ENCODE data around the gene DNAH8. TPM values are rescaled to one million over a fixed set of nuclear protein-coding genes. Genes with fewer than 3 reads are reported as not detected.

DNAH8 gene
- under 1 TPM; 0.03 to 0.05 TPM for total RNA-seq

- Mint-ChIP-seq H3K27ac (peak within 1 kb of the TSS; percentile 91), H3K9me3 (peaks cover under 1% of the 10 kb centered on the region), H3K4me3 (peak within 1 kb of the TSS; percentile 22), H3K4me1 (peaks cover 40% of the 10 kb centered on the region), H3K36me3 (ENCODE audit: low read depth) (peaks cover 12% of the 10 kb centered on the region), H3K27me3 (peaks cover 26% of the 10 kb centered on the region)
- ChIA-PET CTCF (interaction anchor here (1.3 to 3.0 kb wide), 2 partner anchors 9 to 12 kb away, joined by 6 to 19 read pairs; partner anchors contain the start of gene GLO1), POLR2A (interaction anchor here (1.0 to 4.0 kb wide), 7 partner anchors 10 to 1017 kb away, joined by 3 to 80 read pairs (median 4); partner anchors contain the start of genes BTBD9, GLO1, MDGA1 and ZFAND3)
- DNase-seq: no peak
Measured at GRCh38 chr6:38715016-38715689, at the start of gene DNAH8. Gene DNAH8 (plus strand): TSS chr6:38715311. CDS start chr6:38722810, 7,499 bp downstream.

- peaks cover 38% of the 10 kb centered on the region for H3K4me1 Mint-ChIP-seq
- CTCF ChIA-PET: interaction anchor here (0.8 to 1.3 kb wide), 2 partner anchors 10 to 64 kb away, joined by 3 to 4 read pairs; no protein-coding TSS in a partner anchor
Measured at GRCh38 chr6:38671885-38672467, 43.1 kb upstream of the DNAH8 start.

DNA sequence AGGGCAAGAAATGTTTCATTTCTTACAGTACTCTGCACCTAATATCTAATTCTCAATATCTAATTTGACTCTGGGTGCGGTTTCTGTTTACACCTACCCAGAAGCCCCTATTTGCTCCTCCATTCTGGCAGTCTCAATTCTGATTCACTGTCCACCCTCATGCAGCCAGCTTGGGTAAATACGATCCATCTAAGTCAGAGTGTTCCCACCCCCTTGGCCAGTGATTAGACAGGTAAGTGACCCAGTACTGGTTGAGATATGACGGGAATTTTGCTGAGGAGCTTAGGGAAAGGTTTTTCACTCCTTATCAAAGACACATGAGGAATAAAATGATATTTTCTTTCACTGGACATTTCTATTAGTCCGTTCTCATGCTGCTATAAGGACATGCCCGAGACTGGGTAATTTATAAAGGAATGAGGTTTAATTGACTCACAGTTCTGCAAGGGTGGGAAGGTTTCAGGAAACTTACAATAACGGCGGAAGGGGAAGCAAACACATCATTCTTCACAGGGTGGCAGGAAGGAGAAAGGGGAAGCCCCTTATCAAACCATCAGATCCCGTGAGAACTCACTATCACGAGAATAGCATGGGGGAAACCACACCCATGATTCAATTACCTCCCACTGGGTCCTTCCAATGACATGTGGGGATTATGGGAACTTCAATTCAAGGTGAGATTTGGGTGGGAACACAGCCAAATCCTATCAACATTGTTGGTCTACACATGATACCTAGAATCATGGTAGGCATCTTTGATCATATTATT is 41.5 kb upstream of the DNAH8 start:
- ChIA-PET CTCF (interaction anchor here (0.6 to 1.3 kb wide), 4 partner anchors 14 to 62 kb away, joined by 3 to 4 read pairs (median 4); no protein-coding TSS in a partner anchor), POLR2A (interaction anchor here (1.2 kb wide), 1 partner anchor 40 kb away, joined by 4 read pairs; no protein-coding TSS in a partner anchor)
- Mint-ChIP-seq H3K27me3 (no peaks in the 10 kb centered on the region), H3K27ac (no peak overlapping the region), H3K9me3 (peaks cover 2% of the 10 kb centered on the region), H3K36me3 (ENCODE audit: low read depth) (peaks cover 46% of the 10 kb centered on the region), H3K4me1 (peaks cover 51% of the 10 kb centered on the region), H3K4me3 (no peak overlapping the region)
- DNase-seq: no peak

More at GRCh38 chr6:38671885-38672467, 43.1 kb upstream of the DNAH8 start:
- peaks cover 35% of the 10 kb centered on the region for H3K36me3 Mint-ChIP-seq (ENCODE audit: low read depth)
- H3K27me3 Mint-ChIP-seq: no peaks in the 10 kb centered on the region
- H3K9me3 Mint-ChIP-seq: peaks cover 2% of the 10 kb centered on the region
- POLR2A ChIA-PET: interaction anchor here (1.2 kb wide), 1 partner anchor 42 kb away, joined by 4 read pairs; no protein-coding TSS in a partner anchor
- DNase-seq: peak; percentile 31
- H3K27ac Mint-ChIP-seq: no peak overlapping the region
- no peak overlapping the region for H3K4me3 Mint-ChIP-seq

DNA sequence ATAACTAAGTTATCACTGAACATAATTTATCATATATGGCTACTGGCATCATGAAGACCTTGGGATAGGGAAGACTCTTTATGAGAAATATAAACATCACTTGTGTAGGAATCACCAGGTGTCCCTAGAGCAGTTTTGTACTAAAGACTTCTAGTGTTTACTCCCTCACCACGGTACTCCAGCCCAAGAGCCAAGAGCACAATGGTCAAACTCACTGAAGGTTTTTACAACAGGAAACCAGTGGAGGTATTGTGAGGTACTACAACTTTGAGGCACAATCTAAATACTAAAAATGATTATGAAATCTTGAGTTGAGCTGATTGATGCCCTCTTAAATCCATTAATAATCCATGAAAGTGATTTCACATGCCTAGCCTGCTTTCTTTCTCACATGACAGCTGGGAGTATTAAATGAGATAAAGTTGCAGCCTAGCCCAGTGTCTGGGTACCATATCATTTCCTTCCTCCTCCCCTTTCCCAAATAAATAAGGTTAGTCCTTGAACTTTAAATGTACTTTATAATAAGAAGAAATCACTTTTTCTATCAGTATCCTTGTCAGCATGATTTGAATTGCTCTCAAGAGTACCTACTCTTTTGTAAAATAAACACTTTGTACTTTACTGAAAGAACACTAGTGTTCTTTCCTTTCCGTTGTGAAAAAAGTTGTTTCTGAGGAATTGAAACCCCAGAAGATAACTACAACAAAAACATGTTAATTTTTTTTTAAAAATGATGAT is 38.7 kb upstream of the DNAH8 start:
- no peaks in the 10 kb centered on the region for H3K27me3 Mint-ChIP-seq
- ChIA-PET CTCF (no interaction called here), POLR2A (no interaction called here)
- H3K4me3 Mint-ChIP-seq: no peak overlapping the region
- H3K36me3 Mint-ChIP-seq (ENCODE audit: low read depth): peaks cover 60% of the 10 kb centered on the region
- no peak overlapping the region for H3K27ac Mint-ChIP-seq
- no peak for DNase-seq
- peaks cover 2% of the 10 kb centered on the region for H3K9me3 Mint-ChIP-seq
- peaks cover 54% of the 10 kb centered on the region for H3K4me1 Mint-ChIP-seq

DNA sequence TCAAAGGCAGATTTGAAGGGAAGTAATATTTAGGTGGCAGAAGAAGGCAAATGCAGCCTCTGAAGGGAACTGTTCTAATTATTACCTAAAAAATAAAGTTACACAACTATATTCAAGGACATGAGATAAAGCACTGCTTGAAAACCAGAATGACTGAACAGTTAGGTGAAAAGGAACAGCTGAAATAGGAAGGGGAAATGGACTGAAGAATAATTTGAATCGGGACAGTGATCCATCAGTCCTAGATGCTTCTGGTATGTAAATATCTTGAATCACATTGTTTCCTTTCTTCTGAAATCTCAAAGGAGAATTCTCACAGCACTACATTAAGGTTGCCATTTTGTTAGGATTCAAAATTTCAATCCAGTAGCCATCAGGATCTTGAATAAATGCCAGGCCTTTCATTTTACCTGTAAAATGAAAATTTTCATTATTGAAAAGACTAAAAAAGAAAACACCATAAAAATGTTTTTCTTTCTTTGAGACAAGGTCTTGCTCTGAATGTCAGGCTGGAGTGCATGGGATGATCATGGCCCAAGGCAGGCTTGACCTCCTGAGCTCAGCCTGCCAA is 38.1 kb upstream of the DNAH8 start:
- Mint-ChIP-seq H3K36me3 (ENCODE audit: low read depth) (peaks cover 66% of the 10 kb centered on the region), H3K27ac (no peak overlapping the region), H3K4me1 (peaks cover 52% of the 10 kb centered on the region), H3K27me3 (no peaks in the 10 kb centered on the region), H3K9me3 (peaks cover 2% of the 10 kb centered on the region), H3K4me3 (no peak overlapping the region)
- ChIA-PET POLR2A (no interaction called here), CTCF (no interaction called here)
- DNase-seq: no peak

DNA sequence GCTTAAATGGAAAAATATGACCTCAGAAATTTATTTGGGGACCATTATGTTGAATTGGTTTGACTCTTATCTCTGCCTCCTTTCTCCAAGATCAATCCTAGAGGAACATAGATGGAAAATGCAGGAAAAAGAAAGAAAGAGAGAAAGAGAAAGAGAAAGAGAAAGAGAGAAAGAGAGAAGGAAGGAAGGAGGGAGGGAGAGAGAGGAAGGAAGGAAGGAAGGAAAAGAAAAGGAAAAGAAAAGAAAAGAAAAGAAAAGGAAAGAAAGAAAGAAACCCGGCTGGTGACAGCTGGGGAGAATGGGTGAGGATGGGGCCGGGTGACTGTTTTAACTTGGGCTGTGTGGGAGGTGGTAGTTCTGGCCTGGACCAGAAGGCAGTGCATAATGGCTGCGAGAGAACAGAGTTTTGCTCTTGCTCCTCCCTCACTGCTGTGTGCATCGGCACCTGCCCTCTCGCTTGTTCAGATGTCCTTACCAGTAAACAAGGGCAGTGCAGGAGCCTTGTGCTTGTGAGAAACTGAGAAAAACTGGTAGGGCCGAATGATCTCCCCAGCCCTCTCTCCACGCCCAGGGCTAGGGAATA is 36.8 kb upstream of the DNAH8 start:
- ChIA-PET POLR2A (no interaction called here), CTCF (no interaction called here)
- DNase-seq: no peak
- Mint-ChIP-seq H3K27ac (no peak overlapping the region), H3K36me3 (ENCODE audit: low read depth) (peaks cover 69% of the 10 kb centered on the region), H3K4me3 (no peak overlapping the region), H3K27me3 (no peaks in the 10 kb centered on the region), H3K4me1 (peaks cover 45% of the 10 kb centered on the region), H3K9me3 (peaks cover 2% of the 10 kb centered on the region)

DNA sequence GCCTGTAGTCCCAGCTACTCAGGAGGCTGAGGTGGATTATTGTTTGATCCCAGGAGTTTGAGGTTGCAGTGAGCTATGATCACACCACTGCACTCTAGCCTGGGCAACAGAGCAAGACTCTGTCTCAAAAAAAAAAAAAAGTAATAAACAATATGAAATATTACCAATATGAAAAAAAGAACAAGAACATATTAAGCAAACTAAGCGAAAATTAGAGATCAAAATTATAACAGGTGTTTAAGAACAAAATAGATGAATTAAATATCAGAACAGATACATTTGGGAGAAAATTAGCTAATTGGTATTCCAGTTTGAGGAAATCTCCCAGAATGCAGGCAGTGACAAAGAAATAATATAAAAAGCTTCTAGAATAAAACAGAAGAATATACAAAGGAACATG is 35.4 kb upstream of the DNAH8 start:
- DNase-seq: no peak
- Mint-ChIP-seq H3K4me1 (peaks cover 31% of the 10 kb centered on the region), H3K4me3 (no peak overlapping the region), H3K27me3 (no peaks in the 10 kb centered on the region), H3K36me3 (ENCODE audit: low read depth) (peaks cover 65% of the 10 kb centered on the region), H3K9me3 (no peaks in the 10 kb centered on the region), H3K27ac (no peak overlapping the region)
- ChIA-PET POLR2A (interaction anchor here (0.9 kb wide), 1 partner anchor 23 kb away, joined by 4 read pairs; the partner anchor contains the start of gene GLO1), CTCF (no interaction called here)

GRCh38 chr6:38681850-38682249 is 33.3 kb upstream of the DNAH8 start:
- H3K4me3 Mint-ChIP-seq: no peak overlapping the region
- POLR2A ChIA-PET: no interaction called here
- peaks cover 22% of the 10 kb centered on the region for H3K4me1 Mint-ChIP-seq
- DNase-seq: no peak
- H3K27me3 Mint-ChIP-seq: no peaks in the 10 kb centered on the region
- CTCF ChIA-PET: interaction anchor here (0.9 to 1.0 kb wide), 2 partner anchors 9 to 21 kb away, joined by 3 to 5 read pairs; partner anchors contain the start of gene GLO1
- peaks cover 52% of the 10 kb centered on the region for H3K36me3 Mint-ChIP-seq (ENCODE audit: low read depth)
- H3K27ac Mint-ChIP-seq: no peak overlapping the region
- no peaks in the 10 kb centered on the region for H3K9me3 Mint-ChIP-seq

DNA sequence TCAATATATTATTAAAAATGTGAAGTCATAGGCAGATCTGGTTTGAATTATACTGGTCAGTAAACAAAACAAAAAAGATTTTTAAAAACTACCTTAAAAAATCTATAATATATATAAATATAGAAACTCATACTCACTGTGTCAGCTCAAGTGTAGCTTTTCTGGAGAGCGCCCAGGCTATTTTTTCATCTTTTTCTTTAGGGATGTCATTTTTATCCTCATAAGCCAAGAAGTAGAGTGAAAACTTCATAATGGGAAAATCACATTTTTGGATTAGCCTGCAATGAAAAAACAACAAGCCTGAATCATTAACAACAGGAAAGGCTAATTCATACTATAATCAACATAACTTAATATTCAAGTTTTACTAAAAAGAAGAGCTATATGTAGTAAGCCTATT is 30.9 kb upstream of the DNAH8 start:
- H3K27me3 Mint-ChIP-seq: no peaks in the 10 kb centered on the region
- DNase-seq: no peak
- H3K4me3 Mint-ChIP-seq: no peak overlapping the region
- H3K9me3 Mint-ChIP-seq: no peaks in the 10 kb centered on the region
- no peak overlapping the region for H3K27ac Mint-ChIP-seq
- CTCF ChIA-PET: no interaction called here
- H3K36me3 Mint-ChIP-seq (ENCODE audit: low read depth): peaks cover 41% of the 10 kb centered on the region
- H3K4me1 Mint-ChIP-seq: peaks cover 13% of the 10 kb centered on the region
- POLR2A ChIA-PET: no interaction called here

GRCh38 chr6:38684904-38685303 is 30.2 kb upstream of the DNAH8 start:
- no peak overlapping the region for H3K4me3 Mint-ChIP-seq
- ChIA-PET POLR2A (interaction anchor here (1.8 kb wide), 1 partner anchor 18 kb away, joined by 5 read pairs; the partner anchor contains the start of gene GLO1), CTCF (no interaction called here)
- H3K27ac Mint-ChIP-seq: no peak overlapping the region
- no peaks in the 10 kb centered on the region for H3K27me3 Mint-ChIP-seq
- no peaks in the 10 kb centered on the region for H3K9me3 Mint-ChIP-seq
- no peak for DNase-seq
- H3K36me3 Mint-ChIP-seq (ENCODE audit: low read depth): peaks cover 38% of the 10 kb centered on the region
- peaks cover 16% of the 10 kb centered on the region for H3K4me1 Mint-ChIP-seq

DNA sequence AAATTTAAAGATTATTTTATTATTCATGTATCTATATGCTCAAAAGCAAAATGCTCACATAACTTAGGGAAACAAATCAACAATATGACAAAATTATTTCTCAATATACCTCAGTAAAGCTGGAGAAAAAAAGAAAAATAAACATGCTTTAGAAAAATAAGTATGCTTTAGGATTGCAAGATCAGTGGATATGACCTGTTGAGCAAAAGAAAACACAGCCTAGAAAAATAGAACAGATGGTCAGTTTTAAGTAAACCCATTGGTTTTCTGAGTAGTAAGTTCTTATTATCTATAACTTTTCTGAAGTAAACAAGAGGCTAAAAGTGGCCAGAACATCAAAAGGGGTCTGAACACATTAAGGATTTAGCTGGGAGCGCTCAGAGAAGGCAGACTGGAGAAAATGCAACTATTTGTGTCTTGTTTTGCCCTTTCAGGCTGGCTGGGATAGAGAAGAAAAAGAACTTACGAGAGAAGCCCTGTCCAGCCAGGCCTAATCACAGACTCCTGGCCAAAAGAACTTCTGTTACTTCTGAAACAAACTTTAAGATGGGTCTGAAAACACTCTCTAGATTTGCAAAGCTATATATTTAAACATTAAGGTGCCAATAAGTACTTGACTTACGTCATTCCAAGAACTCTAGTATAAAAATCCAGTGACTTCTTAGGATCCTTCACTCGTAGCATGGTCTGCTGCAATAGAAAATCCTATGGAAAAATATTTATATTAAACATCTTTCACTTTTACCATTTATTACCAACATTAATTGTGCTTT is 28.7 kb upstream of the DNAH8 start:
- no peak for DNase-seq
- Mint-ChIP-seq H3K4me3 (no peak overlapping the region), H3K27ac (no peak overlapping the region), H3K9me3 (no peaks in the 10 kb centered on the region), H3K36me3 (ENCODE audit: low read depth) (peaks cover 31% of the 10 kb centered on the region), H3K27me3 (no peaks in the 10 kb centered on the region), H3K4me1 (peaks cover 16% of the 10 kb centered on the region)
- CTCF ChIA-PET: no interaction called here
- POLR2A ChIA-PET: interaction anchor here (0.9 to 1.8 kb wide), 2 partner anchors 15 to 16 kb away, joined by 3 to 5 read pairs; partner anchors contain the start of gene GLO1

Data from activated CD4-positive, alpha-beta memory T cell treated with anti-CD3 and anti-CD28 coated beads, Interleukin-2, amount 10 ng/mL, durations not matched to agents 7 days and 5 days (primary cell).